Lower leg skin (tissue), 3 donors: ENCODE results near the gene PKM.

ENCODE experiments used
- POLR2A ChIP-seq, 2 donors: fragments of 450-650 bp; IDR thresholded peaks; one replicate each; pipeline ENCODE4 v1.6.1; 2016 to 2017; ENCODE audit warnings: antibody characterized with exemption in 2 of 2, mild to moderate bottlenecking in 1 of 2, moderate library complexity in 1 of 2
- TF ChIP-seq, protein P1 (sequence below), 3 donors: fragments of 450-650 bp; IDR thresholded peaks; one replicate each; pipeline ENCODE4 v1.5.1; 2016; ENCODE audit warnings: antibody characterized with exemption in 3 of 3, mild to moderate bottlenecking in 3 of 3, moderate library complexity in 2 of 3

DNA sequence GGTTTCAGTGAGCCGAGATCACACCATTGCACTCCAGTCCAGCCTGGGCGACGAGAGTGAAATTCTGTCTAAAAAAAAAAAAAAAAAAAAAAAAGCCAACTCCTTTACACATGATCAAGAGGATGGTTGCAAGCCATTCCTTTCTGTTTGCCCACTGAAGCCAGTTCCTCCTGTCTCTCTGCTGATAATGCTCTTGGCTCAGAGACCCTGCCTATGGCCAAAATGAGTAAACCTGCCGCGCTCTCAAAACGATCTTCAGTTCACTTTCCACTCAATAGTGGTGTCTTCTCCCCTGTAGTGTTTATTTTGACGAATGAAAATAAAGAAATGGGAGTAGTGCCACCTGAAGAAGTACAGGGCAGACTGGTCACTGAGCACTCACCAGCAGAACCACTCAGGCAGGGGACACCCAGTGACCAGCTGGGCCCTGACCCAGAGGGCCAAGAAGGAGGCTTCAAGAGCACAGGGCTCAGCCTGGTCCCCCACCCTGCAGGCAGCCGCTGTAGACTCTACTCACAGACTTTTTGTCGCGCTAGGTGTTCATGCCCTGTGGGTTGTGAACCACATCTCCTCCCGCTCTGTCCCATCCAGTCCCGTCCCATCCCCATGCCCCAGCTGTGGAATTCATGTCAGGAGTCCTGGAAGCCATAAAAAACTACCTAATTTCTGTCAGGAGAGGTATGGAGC is 57.0 kb downstream of the PKM start:
- TF ChIP-seq, protein P1, sequence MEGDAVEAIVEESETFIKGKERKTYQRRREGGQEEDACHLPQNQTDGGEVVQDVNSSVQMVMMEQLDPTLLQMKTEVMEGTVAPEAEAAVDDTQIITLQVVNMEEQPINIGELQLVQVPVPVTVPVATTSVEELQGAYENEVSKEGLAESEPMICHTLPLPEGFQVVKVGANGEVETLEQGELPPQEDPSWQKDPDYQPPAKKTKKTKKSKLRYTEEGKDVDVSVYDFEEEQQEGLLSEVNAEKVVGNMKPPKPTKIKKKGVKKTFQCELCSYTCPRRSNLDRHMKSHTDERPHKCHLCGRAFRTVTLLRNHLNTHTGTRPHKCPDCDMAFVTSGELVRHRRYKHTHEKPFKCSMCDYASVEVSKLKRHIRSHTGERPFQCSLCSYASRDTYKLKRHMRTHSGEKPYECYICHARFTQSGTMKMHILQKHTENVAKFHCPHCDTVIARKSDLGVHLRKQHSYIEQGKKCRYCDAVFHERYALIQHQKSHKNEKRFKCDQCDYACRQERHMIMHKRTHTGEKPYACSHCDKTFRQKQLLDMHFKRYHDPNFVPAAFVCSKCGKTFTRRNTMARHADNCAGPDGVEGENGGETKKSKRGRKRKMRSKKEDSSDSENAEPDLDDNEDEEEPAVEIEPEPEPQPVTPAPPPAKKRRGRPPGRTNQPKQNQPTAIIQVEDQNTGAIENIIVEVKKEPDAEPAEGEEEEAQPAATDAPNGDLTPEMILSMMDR (IDR thresholded peaks at IDR 0.05): no peak
- no peak for TF ChIP-seq POLR2A (IDR thresholded peaks at IDR 0.05)
